Endometrial microvascular endothelial cells (primary cell): ENCODE measurements around the gene EVA1C. TPM values are rescaled to one million over a fixed set of nuclear protein-coding genes. Genes with fewer than 3 reads are reported as not detected.
"Not testable (repeated sequence)": the region's sequence is repeated elsewhere in the genome, so short reads cannot be mapped to it uniquely, and the experiment has no call there.

Source experiments
- in situ Hi-C: cut with HindIII; loops from 2 replicates; pipeline ENCODE4 v1.10.0; 2017; ENCODE audit warnings: low sequenced_read_pairs, low pct_unique_long_range_greater_than_20kb; ENCODE audit errors: inconsistent ontology term
- total RNA-seq: library from RNA; depleted of rRNA; stranded (reverse); fragments of >200 nt; gene quantifications from one replicate; pipeline ENCODE4 v1.2.3, GENCODE V29; 2015; ENCODE audit errors: inconsistent ontology term

The EVA1C gene
- total RNA-seq, 1 donor from 2014 or later: 30.9 TPM

DNA sequence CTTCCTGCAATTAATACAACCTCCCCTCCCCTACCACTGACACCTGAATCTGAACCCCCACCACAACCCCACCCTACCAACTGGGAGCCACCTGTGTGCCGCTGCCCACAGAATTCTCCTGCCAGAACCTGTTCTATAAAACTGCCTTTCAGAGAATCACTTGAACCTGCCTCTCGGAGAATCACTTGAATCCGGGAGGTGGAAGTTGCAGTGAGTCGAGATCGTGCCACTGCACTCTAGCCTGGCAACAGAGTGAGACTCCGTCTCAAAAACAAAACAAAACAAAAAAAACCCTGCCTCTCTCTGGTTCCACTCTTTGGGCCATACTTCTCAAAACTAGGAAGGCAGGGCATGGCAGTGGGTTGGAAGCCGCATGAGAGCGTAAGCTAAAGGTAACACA is 25.4 kb upstream of the EVA1C start:
- in situ Hi-C loops: no loop called here

DNA sequence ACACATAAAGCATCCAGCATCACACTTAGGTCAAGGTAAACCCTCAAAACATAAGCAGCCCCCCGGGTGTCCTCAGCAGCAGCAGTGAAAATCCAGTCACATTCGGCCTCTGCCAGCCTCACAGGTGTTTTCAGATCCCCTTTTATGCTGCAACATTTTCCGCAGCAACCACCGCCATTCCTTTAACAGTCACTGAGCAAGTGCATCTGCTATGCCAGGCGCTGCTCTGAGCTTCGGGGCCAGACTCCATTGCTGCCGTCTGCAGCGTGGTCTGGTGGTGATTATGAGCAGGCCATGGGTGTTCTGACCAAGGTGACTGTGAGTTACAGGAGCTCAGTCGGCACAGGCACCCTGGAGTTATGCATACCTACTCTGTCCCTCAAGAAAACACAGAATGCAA is 24.2 kb upstream of the EVA1C start:
- in situ Hi-C loops: no loop called here

DNA sequence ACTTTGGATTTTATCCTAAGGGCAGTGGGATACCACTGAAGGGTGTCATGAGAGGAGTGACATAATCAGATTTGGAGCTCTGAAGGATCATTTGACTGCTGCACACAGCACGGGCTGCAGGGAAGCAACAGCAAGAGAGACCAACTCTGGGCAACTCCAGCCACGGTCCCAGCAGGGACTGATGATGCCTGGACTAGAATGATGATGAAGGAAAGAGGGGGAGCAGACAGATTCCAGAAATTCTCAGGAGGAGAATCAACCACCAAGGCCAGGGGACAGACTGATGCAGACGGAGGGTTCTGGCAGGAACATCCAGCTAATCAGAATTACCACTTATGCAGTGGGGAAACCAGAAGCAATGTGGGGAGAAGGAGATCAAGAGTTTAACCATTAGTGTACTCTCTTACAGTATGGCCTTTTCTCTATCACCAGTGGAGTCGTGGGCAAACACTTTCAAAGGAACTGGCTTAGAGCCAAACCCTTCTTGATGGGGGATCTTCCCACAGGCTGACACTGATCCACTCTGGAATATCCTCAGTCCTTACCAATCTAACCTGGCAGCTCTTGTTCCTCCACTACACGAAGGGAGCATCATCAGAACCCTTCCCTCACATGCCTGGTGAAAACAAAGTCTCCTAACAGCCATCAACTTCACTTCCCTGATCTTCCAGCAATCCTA is 23.0 kb upstream of the EVA1C start:
- in situ Hi-C loops: no loop called here

DNA sequence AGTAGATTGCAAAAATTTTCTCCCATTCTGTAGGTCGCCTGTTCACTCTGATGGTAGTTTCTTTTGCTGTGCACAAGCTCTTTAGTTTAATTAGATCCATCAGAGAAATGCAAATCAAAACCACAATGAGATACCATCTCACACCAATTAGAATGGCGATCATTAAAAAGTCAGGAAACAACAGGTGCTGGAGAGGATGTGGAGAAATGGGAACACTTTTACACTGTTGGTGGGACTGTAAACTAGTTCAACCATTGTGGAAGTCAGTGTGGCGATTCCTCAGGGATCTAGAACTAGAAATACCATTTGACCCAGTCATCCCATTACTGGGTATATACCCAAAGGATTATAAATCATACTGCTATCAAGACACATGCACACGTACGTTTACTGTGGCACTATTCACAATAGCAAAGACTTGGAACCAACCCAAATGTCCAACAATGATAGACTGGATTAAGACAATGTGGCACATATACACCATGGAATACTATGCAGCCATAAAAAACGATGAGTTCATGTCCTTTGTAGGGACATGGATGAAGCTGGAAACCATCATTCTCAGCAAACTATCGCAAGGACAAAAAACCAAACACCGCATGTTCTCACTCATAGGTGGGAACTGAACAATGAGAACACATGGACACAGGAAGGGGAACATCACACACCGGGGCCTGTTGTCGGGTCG is 21.8 kb upstream of the EVA1C start:
- in situ Hi-C loops: not testable (repeated sequence)

DNA sequence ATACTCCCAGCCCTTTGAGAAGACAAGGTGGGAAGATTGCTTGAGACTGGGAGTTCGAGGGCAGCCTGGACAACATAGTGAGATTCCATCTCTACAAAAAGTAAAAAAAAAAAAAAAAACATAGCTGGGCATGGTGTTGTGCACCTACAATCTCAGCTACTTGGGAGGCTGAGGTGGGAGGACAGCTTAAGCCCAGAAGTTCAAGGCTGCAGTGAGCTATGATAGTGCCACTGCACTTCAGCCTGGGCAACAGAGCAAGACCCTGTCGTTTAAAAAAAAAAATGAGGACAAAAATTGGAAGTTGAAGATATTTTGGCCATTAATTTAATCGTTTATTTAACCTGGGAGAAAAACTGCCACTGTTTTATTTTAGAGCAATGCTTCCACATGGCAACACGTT is 20.8 kb upstream of the EVA1C start:
- in situ Hi-C loops: no loop called here

DNA sequence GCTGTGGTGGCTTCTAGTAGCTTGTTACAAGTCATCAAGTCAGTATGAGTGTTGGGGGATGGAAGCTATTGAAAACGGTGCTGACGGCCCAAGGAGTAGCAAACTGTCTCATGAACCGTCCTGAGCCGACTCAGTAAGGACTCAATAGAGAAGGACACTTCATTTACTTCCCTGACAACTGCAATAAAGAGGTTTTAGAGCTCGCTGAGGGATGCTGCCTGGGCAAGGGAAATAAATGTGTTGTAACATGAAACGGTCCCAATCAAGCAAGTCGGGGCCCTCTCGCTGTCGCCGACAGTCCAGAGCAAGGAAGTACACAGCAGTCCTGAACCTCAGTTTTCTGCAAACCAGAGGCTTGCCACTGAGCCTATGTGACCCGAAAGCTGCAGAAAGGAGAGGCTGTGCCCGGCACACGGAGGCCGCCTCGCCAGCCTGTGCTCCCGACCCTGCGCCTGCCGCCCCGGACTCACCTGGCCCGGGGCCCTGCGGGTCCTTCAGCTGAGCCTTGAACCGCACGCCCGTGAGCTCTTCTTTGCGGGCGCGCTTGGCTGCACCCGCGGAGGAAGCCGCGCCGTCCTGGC is 20.1 kb upstream of the EVA1C start:
- in situ Hi-C loops: no loop called here

DNA sequence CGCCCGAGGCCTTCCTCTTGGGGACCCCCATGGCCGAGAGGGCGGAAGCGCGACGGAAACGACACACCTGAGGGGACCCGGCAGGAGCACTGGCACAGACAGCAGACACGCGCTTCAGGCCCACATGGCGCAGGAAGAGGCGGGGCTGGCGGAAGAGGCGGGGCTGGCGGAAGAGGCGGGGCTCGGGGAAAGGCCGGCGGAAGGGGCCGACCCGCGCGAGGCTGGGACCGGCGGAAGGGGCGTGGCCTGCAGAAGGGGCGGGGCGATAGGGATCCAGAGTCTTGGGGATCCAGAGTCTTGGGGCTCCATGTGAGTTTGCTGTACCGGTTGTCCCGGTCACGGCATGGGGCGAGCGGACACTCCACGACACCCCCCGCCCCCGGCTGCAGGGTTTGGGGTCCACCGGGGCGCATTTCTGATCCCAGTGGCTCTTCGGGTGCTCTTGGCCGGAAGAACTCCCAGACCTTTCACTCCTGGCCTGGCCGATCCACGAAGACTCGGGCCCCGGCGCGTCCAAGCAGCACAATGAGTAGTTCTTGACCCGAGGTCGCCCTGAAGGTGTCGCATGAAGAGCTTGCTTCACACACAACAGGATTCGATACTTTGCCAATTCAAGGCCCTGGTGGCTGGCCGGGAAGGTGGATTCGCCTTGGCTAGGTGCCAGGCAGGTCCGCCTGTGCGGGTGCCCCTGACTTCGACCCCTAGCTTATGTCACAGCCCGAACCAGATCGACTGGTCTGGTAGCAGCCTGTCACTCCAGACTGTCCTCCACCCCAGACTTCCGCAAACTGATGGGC is 19.4 kb upstream of the EVA1C start, which contains the start of gene URB1:
URB1 (minus strand) TSS at position 133 of the 797 bp plus-strand sequence; CDS start at position 31, 102 bp downstream.
- in situ Hi-C loops: no loop called here

DNA sequence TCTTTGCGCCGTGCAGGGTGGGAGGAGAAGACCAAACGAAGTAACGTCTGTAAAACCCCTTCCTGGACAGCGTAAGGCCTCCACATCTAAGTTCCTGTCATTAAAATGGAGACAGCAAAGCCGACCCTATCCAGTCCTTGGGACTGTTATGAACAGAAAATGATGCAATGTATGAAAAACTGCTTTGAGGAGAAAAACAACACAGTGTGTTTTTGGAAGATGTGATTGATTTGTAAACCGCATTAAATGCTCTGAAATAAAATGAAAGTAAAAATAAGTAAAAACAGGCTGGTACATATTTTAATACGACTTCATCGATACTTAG is 18.9 kb upstream of the EVA1C start:
- in situ Hi-C loops: no loop called here

DNA sequence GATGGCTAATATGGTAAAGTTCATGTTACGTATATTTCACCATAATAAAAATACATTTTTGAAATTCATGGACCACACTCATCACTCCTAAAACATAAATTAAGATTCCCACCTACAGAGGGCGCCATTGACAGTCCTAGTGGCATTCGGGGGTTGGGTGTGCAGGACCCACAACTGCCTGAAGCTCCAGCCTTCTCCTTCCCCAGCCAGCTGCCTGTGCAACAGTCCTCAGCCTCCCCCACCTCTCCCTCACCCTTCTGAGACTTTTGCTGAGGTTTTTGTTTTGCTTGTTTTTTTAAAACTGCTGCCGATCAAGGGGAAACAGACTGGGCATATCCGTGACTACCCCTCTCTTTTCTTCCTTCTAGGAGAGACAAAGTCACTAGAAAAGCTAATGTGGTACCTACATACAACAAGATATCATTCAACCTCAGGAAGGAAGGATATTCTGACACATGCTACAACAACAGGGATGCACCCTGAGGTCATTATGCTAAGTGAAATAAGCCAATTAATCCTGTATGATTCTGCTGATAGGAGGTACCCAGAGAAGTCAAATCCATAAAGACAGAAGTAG is 9.2 kb upstream of the EVA1C start:
- in situ Hi-C loops: loop anchor here (10.0 kb wide), 1 partner anchor 62 kb away; no protein-coding TSS in a partner anchor

DNA sequence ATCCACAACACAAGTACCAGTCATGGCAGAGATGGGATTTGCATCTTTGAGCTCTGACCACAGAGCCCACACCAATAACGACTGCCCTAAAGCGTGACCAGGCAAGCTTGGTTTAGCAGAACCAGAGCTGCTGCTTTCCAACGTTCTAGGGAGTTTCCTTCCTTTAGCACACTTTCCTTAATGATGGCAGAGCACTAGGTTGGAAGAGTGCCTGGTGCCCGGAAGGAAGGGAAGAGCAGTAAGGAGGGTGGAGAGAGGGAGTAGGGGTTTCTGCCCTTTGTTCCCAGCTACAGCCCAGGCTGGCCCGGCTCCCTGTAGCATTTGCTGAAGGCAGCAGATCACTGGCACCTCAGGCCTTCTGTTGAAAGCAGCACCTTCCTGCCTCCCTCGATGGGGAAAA is 6.1 kb upstream of the EVA1C start:
- in situ Hi-C loops: loop anchor here (10.0 kb wide), 1 partner anchor 58 kb away; no protein-coding TSS in a partner anchor

DNA sequence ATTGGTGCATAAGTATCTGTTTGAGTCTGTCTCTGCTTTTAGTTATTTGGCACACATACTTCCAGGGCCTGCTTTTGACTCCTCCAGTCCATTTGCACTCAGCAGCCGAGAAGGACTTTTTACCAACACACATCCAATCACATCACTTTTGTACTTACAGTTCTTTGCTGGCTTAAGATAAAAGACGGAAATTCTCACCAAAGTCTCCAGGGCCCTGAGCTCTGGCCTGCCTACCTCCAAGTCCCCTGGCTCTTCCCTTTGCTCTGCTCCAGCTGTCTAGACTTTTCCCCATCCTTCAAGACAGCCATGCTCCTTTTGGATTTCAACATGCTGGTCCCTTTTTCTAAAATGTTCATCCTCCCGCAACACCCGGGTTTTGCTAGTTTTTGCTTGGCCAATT is 2.2 kb upstream of the EVA1C start:
- in situ Hi-C loops: no loop called here

DNA sequence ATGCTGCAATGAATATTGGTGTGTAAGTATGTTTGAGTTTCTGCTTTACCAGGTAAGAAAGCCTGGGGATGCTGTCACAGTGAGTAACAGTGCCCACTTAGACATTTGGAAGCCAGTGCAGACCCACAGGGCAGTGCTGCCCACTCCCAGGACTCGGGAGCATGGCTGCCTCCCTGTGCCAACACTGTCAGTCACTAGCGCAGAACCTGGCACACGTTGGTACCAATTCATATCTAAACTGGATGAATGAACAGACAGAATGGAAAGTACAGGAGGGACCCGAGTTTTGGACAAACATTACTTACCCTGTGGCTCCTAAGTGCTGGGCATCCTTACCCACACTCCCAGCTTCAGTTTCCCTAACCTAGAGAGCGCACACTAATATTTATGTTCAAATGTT is 1.6 kb upstream of the EVA1C start:
- in situ Hi-C loops: no loop called here

DNA sequence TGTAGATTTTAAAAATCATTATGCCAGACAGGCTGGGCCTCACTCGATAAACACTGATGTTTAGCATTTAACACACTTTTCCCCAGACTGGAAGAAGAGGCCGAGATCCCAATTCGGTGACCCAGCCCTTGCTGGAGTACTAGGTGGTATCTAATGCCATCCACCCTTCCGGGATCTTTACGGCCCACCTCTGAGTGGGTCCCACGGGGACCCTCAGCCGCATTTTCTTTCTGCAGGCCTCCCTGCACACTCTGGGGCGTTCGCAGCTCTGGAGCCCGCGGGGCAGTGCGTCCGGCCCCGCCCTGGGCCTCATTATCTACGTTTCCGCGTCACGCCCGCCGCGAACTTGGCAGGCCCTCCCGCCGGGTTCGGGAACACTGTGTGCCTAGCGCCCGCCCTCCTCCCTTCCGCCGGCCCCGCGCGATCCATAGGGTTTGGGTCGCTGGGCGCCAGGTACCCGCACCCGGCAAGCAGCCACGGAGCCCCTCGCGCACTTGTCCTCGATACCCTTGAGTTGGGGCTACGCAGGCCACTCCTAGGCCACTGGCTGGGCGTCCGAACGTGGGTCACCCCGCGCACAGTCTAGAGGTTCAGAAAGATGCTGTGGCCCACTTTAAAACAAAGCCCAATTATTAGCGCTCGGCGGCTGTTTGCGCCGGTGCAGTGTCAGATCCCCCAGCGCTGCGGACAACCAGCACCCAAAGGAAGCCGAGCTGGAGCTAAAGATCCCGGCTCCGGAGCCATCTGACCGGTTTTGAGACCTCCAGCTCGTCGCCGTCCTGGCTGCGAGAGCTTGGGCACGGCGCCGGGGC is 950 bp upstream of the EVA1C start:
- in situ Hi-C loops: no loop called here

DNA sequence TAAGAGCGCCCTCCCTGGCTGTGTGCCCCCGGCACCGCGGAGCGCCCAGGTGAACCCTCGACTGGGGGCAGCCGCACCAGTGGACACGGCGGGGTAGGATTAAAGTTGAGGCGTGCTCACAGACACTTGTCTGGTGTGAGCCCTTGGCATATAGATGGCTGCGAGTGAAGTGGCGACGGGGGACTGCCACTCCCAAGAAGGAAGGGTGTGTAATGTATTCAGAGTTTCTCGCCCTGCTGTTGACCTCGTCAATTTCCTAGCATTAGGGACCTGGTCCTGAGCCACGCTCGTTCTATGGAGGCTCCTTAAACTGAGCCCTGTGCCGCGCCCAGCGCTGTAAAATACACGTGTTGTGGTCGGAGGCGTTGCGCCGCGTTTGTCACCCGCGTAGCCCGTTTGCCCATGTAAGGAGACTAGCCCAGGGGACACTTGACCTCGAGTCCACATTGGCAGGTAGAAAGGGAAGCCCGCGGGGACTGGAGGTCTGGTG is 554 bp downstream of the EVA1C start:
- in situ Hi-C loops: no loop called here

DNA sequence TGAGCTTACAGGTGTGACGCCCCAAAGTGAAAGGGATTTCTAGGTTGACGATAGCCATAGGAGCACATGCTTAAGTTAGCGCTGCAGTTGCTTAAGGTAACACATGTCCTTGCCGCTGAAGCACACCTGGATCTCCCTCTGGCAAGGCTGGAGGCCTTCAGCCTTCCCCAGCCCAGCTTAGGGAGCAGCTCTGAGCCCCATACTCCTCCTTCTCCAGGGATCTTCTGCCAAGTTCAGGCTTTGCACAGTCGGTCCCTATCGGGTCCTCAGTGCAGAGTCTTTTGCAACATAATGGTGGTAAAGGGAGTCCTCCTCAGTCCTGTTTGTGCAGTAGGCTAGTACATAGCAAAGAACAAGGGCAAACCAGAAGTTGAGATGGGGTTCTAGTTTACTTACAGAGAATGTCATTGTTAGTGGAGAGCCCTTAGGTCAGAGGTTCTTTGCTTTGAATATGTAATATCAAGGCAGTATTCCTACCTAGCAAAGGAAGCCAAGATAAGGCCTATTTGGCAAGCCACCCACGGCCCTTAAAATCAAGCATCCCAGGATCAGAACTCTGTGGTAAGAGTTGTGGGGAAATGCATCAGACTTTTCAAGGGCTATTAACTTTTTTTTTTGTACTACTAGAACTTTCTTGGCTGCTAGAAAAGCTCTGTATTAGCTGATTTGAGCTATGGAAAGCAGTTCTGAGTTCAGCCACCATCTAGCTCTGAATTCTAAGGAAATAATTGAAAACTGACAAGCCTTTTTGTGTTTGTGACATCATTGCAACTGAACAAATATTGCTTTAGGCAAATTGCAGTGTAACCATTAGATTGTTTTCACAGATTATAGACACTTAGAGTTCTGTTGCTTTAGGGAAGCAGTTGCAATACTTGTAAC is 1.4 kb downstream of the EVA1C start:
- in situ Hi-C loops: no loop called here

DNA sequence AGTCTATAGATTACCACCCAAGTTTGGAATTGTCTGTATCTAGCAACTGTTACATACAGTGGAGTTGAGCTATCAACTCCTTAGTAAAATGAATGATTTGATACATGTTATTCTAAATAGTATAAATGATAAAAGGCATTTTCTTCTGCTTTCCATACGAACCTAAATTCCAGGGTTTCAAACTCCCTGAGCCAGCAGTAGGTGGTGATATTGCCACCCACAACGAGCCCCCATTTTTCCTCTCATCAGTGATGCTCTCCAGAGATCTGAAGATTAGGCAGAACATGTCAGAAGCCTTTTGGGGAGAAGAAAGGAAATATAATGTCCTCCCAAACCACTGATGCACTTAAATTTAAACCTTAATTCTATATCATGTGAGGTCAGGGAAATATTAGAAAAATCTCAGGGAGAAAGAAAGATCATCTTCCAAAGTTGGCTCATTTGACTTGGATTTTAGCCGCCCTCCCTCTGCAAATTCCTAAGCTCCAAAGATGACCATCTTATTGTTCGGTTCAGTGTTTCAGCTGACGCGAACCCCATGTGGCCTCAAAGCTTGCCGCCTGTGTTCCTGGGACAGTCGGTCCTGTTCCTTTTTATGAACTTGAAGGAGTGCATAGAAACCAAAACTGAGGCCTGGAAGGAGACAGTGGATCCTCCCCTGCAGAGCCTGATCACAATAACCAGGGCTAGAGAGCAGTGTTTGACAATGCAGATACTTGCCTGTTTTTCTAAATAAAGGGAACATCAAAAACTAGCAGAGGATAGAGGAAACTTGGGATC is 2.3 kb downstream of the EVA1C start:
- in situ Hi-C loops: no loop called here
